DMS114 treated with DMSO at 0.1 percent for 48 hours (cell line): ENCODE data around the gene DLGAP3.

ENCODE experiments used
- DNase-seq: peaks from one replicate; lab custom pipeline; 2025; ENCODE audit not compliant: unreplicated experiment; lab: John Stamatoyannopoulos, UW

The DLGAP3 gene

DNA sequence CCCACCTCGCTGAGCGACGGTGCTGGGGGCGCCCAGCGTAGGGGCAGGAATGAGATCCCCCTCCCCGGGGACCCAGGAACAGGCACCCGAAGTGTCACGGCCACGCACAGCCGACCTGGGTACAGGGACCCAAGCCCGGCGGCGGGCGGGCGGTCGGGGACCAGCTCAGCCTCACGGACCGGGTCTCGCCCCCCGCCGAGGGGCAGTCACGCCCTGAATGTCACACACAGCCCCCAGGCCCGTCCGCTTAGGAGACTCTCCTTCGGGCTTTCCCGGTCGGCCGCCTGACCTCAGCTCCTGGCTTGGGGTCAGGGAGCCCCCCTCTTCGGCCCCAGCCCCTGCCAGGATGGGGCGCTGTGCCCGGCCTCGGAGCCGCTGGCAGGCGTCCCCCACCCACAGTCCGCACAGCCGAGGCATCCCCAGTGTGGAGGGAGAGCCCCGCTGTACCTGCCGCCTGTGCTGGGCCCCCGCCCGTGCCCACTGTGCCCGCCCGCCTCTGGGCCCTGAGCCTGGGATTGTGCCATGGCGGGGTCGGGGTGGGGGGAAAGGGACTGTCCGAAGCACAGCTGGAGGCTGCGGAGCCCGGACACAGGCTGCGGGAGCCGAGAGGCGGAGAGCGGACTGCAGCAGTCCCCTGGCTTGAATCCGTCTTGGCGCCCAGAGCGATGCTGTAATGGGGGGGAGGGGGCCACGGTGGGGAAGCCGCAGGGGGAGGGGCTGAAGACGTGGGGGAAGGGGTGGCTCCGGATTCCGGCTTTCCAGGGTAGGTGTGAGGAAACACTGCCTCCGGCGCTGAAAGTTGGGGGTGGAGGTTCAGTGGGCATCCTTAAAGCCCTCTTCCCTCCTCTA is 627 bp upstream of the DLGAP3 start:
- no peak for DNase-seq

DNA sequence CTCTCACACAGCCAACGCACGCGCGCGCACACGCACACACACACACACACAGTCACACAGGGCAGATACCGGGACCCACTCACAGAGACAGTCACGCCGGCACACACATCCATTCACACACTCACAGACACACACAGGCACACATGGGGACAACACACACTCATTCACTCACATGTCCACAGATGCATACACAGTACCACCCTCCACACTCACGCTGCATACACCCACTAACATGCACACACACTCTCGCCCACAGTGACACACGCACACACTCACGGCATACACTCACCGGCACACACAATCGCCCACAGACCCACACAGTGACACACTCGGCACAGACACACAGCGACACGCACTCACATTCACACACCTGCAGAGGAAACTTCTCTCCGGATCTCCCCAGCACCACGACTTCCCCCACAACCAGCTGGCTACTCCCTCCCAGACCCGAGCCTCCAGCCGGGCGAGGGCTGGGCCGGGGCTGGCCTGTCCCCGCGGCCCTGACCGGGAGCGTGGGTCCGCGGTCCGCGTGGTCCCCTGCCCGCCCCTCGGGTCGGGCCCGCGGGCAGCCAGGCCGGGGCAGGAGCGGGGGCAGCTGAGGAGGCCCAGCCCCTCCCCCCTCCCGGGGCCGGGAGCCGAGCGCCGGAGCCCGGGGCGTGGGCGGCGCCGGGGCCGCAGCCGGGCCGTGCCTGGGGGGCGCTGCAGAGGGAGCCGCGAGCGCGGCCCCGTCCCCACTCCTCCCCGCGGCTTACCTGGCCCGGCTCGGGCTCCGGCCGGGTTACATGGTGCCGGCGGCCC is 552 bp downstream of the DLGAP3 start:
- DNase-seq = no peak

DNA sequence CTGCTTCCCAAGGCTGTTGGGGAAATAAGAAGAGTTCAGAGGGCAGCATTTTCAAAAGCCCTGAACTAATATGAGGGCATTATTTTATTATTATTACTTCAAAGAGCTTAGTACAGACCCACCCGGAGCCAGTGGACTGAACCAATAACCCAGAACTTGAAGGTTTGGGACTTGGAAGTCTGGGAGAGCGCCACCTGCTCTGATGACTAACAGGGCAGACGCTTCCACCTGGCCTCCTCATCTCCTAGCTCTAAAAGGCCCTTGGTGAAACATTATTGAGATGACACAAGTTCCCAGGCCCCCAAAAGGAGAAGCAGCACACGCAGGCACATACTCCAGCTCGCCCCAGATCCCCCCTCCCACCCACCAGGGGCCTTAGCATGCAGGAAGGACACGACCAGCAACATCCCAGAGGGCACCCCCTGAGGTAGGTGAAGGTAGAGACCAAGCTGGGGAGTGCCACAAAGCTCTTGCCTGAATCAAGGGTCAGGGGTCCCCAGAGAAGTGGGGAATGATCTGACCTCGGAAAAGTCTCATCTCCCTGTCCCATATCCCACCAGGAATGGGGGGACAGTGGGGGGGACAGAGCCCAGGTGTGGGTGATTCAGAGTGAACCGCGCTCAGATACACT is 1.3 kb downstream of the DLGAP3 start:
- no peak for DNase-seq

DNA sequence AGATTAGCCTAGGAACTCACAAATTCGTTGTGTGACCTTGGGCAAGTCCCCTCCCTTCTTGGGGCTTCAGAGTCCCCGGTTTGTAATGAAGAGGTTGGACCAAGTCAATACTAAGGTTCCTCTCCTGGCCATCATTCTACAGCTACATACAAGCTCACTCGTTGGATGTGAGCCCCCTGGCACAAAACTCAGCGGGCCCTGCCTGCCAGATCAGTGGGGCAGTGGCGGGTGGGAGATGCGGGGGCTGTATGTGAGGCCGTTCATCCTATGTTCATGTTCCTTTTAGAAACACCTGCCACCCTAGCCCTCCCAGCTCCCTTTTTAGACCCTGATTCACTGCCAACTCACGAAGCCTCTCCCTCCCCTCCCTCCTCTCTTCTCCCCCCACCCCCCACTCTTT is 2.1 kb downstream of the DLGAP3 start:
- DNase-seq = no peak

DNA sequence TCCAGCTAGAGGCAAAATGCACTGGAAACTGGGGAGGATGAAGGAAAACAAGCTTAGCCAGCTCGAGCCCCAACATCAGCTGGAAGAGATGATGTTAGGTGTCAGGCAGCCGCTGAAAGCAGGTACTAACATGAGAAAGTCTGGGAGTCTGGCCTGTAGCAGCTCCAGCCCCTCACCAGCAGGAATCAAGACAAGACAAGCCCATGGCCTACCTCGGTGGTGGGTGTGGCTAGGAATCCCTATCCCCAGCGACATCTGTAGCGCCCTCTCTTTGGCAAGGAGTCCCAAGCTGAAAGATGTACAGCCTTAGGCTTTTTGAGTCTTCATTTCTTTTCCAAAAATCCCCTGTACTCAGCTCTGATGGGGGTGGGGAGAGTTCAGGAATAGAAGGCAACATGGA is 2.6 kb downstream of the DLGAP3 start:
- DNase-seq = no peak

DNA sequence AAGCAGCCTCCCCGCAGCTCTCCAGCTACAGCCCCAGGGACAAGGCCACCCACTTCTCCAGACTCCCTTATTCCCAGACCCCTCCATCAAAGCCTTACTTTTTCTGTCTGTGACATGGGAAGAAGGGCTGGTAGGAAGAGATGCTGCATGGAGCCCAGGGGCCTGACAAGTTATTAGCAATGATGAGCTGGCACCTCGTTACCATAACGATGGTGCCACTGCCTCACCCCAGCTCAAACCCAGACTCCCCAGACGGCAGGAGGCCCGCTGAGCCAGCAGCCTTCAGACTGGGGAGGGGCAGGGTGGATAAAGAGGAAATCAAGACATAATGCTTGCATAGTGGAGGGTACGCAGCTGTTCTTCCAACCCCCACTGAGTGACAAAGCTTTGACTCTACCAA is 3.3 kb downstream of the DLGAP3 start:
- no peak for DNase-seq

DNA sequence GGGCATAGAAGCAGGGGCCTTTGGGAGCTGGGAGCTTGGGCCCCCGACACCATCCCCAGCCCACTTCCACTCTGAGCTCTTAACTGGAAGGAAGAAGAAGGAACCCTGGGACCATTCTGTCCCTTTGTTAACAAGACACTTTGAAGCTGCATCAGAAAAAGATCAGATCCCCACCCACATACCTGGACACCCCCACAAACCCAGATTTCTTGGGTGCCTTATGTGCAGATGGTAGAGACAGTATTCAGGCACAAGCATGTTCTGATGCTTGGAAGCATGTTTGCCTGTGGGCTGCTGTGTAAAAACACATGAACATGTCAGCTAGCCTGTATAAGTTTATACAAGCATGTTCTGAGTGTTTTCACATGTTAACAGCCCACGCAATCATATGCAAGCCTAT is 3.7 kb downstream of the DLGAP3 start:
- DNase-seq = no peak

DNA sequence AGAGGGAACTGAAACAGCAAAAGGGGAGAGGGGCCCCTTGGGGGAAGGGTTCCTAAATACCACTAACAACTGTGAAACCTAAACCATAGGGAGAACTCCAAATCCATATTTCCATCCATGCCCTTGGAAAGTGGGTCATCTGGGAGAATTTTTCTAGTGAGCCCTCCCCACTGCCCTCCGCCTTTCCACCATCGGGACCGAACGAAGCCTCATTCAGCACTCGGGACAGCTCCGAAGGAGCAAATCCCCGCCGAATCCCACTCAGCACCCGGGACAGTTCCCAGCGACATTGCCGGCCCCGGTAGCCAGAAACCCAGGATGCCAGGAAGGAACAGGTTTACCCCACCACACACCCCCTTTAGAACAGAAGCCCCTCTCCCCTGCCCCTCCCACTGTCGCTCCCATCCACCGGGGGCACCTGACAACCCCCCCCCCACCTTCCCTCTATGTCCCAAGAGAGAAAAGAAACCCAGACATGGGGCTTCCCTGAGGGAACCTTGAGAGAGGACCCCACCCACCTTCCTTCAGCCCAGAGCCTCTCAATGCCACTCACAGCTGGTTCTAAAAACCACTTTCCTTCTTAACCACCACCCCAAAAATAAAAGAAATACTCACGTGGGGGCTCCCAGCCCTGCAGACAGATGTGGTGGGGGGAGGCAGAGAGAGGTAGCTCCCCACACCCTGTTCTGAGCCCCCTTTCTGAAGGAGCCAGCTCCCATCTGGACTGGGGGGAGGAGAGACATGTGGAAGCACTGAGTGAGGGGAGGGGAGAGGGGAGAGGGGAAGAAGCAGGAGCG is 4.5 kb downstream of the DLGAP3 start:
- DNase-seq = no peak

DNA sequence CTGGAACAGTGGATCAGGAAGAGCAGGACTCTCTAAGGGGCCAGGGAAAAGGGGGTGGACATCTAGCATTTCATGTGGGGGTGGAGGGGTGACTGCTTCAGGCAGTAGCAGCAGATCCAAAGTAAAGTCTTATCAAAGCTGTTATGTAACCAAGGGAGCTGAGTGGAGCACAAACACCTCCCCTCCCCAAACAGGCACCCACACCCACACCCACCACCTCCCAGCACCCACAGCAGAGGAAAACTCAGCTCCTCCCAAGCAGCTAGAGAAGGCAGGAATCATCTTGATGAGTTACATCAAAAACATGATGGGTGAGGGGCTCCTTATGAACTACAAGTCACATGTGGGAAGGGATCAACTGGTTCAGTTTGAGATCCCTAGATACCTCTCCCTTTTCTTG is 6.0 kb downstream of the DLGAP3 start:
- no peak for DNase-seq

DNA sequence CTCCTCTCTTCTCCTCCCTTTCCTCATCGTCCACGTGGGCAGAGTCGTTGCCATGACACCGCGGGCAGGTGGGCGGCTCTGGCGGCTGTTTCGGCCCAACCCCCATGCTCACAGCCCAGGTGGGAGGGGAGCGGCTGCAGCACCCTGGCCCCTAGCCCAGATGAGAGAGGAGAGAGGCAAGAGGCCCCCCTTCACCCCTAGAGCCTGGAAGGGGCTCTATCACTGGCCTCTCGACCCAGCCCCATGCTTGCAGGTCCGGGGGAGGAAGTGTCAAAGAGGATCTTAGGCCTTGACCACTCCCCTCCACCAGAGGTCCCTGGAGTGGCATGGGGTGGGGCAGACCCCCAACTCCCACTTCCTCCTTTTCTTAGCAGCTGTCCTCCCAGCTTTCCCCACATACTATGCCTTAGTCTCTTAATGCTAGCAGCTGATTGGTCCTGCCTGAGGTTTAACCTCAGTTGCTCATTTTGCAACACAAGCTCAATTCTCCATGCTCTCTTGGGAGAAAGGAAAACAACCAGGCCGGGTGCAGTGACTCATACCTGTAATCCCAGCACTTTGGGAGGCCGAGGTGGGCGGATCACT is 10.4 kb downstream of the DLGAP3 start:
- no peak for DNase-seq

DNA sequence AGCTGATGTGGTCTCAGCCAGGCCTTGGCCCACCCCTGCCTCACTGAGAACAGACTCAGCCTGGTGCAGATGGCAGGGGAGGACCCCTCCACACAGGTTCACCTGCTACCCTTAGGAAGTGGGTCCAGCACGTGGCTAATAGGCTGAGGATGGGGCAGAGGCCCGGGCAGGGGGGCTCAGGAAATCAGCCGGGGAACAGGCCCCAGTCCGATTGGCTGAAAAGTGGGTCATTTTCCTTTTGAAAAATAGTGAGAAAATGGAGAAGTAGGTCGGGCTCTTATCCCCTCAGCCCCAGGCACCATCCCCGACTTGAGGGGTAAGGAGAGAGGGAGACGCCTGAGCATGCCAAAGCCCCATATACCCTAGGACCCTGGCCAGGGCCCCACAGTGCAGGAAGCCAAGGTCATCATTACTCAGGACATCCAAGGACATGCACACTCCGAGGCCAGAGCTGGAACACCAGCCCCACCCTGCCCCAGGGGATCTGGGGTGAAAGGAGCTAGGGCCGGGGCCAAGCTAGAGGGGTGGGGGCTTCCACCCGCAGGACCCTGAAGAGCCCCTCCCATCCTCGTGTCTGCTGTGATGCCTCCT is 11.0 kb downstream of the DLGAP3 start:
- DNase-seq = no peak

DNA sequence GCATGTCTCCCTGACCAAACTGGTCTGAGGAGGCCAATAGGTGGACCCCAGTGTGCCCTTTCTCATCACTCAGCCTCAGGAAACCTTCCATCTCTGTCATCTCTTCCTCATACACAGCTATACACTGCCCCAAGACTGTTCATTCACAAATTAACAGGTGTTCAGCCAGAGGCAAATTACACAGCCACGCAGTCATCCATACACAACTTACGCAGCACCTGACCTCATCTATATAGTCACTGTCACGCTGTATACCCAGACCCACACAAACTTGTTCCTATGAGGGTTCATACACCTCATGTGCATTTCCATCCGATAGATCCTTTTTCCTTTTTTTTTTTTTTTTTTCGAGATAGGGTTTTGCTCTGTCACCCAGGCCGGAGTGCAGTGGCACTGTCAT is 12.4 kb downstream of the DLGAP3 start:
- no peak for DNase-seq

DNA sequence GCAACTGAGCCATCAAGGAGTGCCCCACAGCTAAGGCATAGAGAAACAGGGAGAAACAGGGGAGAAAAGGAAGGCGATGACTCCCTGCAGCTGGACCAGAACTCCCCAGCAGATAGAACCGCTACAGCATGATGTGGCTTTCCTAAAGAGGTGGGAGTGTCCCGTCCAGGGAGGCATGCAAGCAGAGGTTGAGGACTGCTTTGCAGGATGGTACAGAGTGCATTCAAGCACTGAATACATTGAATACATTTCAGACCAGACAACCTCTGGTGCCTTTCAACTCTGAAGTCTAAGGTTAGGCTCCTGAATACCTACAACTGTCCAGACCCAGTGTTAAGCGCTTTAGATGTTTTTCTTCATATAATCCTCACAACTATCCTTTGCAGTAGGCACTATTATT is 13.3 kb downstream of the DLGAP3 start:
- no peak for DNase-seq

DNA sequence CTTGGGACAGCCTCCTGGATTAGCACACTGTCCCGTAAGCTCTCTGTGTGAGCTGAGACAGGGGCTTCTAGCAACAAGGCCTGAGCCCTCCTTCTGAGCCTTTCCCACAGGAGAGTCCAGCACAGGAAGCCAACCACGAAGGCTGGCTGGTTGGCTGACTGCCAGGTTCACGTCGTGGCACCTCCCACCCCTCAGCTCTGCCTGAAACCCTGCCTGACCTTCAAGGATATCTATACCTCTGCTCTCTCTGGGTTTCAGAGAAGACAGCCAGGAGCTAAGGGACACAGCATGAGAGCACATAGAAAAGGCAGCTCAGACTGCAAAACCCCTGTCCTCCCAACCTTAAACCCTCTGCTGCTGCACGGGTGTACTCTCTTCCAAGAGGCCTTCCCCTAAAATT is 13.9 kb downstream of the DLGAP3 start:
- DNase-seq = no peak

DNA sequence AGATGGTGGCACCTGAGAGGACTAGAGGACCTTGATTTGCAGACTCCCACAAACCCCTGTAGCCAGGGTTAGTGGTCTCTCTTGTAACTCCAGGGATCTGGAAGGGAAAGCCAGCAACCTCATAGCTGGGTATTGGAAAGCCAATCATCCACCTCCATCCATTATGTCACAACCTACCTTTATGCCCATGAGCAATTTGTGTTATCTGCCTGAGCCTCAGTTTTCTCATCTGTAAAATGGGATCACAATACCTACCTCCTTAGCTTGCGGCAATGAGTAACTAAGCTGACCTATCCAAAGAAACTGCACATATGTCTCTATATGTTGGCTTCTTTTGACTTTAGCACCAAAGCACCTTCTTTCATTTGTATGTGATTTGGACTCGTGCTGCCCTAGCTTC is 14.5 kb downstream of the DLGAP3 start:
- no peak for DNase-seq

DNA sequence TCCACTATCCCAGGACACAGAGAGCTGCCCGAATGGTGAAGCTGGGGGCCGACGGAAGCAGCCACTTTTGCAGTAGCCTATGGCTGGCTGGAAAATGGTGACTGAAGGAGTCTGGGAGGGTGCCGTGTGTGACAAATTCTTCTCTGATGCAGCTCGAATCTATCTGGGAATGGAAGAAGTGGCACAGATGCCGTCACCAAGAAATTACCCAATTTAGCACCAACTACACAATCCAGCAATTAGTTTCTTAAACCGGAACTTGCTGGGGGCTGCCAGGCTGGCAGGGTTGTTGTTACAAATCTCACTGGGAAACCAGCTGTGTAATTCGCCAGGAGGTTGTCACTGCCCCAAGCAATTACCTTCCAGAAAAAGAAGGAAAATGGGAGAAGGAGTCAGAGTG is 18.0 kb downstream of the DLGAP3 start:
- DNase-seq = no peak

DNA sequence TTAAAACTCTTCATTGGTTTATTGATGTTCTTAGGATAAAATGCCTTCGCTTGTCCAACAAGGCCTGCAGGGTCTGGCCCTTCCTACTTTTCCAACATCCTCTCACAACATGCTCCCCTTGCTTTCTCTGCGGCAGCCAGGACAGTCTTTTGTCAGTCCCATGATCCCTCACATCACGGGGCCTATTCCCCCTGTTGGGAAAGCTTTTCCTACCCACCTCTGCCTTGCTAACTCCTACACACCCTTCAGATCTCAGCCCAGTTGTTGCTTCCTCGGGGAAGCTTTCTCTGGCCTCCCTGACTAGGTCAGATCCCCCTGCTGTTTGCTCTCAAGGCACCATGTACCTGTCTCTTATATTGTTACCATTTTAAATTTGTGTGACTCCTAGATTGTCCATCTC is 19.0 kb downstream of the DLGAP3 start:
- DNase-seq = no peak

DNA sequence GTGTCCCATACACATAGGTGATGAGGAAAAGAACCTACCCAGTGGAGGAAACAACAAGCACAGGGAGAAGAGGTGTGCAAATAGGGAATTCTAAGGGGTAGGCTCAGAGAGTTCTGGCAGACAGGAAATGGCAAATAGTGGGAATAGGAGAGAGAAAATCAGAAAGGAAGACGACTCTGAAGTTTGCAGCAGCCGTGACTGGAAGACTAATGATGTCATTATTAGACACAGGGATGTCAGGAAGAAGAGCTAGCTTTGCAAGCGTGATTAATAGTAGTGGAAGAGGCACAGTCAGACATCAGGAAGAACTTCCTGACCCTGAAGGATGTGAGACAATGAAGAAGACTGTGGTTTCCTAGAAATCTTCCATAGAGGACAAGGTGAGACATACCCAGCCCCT is 21.1 kb downstream of the DLGAP3 start:
- no peak for DNase-seq

DNA sequence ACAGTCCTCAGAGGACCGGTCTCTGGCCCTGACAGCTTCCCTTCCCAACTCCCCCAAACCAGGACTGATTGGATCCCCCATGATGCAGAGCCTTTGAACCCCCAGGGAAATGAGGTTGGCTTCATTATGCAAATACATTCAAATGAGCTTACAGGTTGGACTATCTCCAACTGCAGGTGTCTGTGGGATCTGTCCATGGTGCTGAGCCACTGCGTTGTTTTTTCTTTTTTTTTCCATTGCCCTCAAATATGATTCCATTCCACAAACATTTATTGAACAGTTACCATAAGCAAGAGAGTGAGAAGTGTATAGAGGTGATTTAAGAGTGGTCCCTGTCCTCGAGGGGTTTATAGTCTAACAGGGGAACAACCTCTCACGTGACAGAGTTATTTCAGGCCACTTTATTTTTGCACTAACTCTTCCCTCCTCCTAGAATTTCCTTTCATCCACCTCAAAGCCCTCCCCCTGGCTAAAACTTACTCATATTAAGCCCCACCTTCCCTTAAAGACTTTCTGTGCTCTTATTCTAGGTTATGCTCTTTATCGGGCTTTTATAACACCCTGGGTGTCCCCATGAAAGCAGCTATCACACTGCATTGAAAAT is 21.9 kb downstream of the DLGAP3 start:
- no peak for DNase-seq

DNA sequence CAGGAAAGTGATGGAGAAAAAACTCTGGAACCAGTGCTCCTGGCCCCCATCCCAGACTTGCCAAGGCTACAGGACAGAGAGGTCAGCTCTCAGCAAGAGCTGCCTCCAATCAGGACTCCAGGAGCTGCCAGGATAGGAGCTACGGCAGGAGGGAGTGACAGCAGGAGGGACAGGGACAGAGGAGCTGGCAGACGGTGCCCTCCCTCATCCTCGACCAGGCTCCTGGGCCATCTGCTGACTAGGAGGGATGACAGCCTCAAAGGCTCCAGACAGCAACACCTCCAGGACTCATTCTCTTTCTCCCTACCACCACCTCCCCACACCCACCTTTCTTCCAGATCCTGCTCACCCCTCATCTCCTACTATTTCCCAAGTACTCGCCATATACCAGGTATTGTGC is 22.7 kb downstream of the DLGAP3 start:
- no peak for DNase-seq
